ENCODE results near the gene MTERF4.

DNA sequence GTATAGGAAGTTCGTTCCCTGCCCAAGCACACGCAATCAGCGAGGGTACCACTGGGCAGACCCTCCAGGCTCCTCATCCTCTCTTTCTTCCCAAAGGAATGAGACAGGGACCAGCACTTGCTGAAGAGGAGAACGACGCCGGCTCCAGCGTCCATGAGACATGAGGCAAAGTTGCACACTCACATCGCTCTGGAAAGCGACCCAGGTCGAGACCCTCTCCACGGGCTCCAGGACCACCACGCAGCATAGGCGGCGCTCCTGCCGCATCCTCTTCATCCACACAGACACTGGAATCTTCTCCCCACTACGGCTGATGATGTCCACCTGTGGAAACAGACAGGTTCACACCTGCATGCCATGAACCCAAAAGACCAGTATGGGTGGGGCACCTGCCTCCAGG is 36.4 kb upstream of the MTERF4 start:
- TF ChIP-seq, protein P1, sequence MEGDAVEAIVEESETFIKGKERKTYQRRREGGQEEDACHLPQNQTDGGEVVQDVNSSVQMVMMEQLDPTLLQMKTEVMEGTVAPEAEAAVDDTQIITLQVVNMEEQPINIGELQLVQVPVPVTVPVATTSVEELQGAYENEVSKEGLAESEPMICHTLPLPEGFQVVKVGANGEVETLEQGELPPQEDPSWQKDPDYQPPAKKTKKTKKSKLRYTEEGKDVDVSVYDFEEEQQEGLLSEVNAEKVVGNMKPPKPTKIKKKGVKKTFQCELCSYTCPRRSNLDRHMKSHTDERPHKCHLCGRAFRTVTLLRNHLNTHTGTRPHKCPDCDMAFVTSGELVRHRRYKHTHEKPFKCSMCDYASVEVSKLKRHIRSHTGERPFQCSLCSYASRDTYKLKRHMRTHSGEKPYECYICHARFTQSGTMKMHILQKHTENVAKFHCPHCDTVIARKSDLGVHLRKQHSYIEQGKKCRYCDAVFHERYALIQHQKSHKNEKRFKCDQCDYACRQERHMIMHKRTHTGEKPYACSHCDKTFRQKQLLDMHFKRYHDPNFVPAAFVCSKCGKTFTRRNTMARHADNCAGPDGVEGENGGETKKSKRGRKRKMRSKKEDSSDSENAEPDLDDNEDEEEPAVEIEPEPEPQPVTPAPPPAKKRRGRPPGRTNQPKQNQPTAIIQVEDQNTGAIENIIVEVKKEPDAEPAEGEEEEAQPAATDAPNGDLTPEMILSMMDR (IDR thresholded peaks at IDR 0.05): no peak
- TF ChIP-seq CEBPB (IDR thresholded peaks at IDR 0.05) (no peak), NPAS2 (CRISPR knock-in tag; IDR thresholded peaks at IDR 0.05; ENCODE audit: borderline replicate concordance) (no peak), FOSL2 (IDR thresholded peaks at IDR 0.05) (no peak), FOSL2 (CRISPR knock-in tag; IDR thresholded peaks at IDR 0.05) (no peak), KDM5A (IDR thresholded peaks at IDR 0.05) (no peak)
- TF ChIP-seq, protein P2, sequence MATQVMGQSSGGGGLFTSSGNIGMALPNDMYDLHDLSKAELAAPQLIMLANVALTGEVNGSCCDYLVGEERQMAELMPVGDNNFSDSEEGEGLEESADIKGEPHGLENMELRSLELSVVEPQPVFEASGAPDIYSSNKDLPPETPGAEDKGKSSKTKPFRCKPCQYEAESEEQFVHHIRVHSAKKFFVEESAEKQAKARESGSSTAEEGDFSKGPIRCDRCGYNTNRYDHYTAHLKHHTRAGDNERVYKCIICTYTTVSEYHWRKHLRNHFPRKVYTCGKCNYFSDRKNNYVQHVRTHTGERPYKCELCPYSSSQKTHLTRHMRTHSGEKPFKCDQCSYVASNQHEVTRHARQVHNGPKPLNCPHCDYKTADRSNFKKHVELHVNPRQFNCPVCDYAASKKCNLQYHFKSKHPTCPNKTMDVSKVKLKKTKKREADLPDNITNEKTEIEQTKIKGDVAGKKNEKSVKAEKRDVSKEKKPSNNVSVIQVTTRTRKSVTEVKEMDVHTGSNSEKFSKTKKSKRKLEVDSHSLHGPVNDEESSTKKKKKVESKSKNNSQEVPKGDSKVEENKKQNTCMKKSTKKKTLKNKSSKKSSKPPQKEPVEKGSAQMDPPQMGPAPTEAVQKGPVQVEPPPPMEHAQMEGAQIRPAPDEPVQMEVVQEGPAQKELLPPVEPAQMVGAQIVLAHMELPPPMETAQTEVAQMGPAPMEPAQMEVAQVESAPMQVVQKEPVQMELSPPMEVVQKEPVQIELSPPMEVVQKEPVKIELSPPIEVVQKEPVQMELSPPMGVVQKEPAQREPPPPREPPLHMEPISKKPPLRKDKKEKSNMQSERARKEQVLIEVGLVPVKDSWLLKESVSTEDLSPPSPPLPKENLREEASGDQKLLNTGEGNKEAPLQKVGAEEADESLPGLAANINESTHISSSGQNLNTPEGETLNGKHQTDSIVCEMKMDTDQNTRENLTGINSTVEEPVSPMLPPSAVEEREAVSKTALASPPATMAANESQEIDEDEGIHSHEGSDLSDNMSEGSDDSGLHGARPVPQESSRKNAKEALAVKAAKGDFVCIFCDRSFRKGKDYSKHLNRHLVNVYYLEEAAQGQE (IDR thresholded peaks at IDR 0.05): no peak
- TF ChIP-seq, protein P3, sequence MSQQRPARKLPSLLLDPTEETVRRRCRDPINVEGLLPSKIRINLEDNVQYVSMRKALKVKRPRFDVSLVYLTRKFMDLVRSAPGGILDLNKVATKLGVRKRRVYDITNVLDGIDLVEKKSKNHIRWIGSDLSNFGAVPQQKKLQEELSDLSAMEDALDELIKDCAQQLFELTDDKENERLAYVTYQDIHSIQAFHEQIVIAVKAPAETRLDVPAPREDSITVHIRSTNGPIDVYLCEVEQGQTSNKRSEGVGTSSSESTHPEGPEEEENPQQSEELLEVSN (IDR thresholded peaks at IDR 0.05; ENCODE audit: borderline replicate concordance, low read depth): no peak
